Heart left ventricle (tissue), 16 donors: ENCODE measurements around the gene MAML1. TPM values are rescaled to one million over a fixed set of nuclear protein-coding genes. Genes with fewer than 3 reads are reported as not detected.

Source experiments
- ATAC-seq, 4 donors: fragments of 200-7000 bp; cut with Tn5 transposase; one replicate each; pipeline ENCODE4 v1.9.1; 2020 to 2022; ENCODE audit warnings: moderate library complexity in 4 of 4, mild to moderate bottlenecking in 3 of 4, moderate number of reproducible peaks in 1 of 4
- DNase-seq, 5 donors: peaks; one replicate each; pipeline ENCODE4 v3.0.0-alpha.2; 2020
- H3K27ac ChIP-seq, 12 donors: fragments of 200-600 bp; sonication (generic) in 4 of 12; one replicate each; pipeline versions ENCODE4 v1.5.0 to v1.8.0; 2016 to 2022; ENCODE audit warnings: mild to moderate bottlenecking in 2 of 12
- H3K27me3 ChIP-seq, 9 donors: fragments of 200-600 bp; sonication (generic) in 2 of 9; one replicate each; pipeline versions ENCODE4 v1.5.1 to v1.8.0; 2016 to 2022; ENCODE audit warnings: mild to moderate bottlenecking in 3 of 9
- H3K36me3 ChIP-seq, 9 donors: fragments of 200-600 bp; sonication (generic) in 2 of 9; one replicate each; pipeline versions ENCODE4 v1.5.0 to v1.8.0; 2018 to 2022; ENCODE audit warnings: mild to moderate bottlenecking in 2 of 9
- H3K4me1 ChIP-seq, 12 donors: fragments of 200-600 bp; sonication (generic) in 4 of 12; one replicate each; pipeline versions ENCODE4 v1.5.0 to v1.8.0; 2016 to 2022; ENCODE audit warnings: mild to moderate bottlenecking in 3 of 12
- H3K4me3 ChIP-seq, 12 donors: fragments of 200-600 bp; sonication (generic) in 4 of 12; one replicate each; pipeline versions ENCODE4 v1.5.0 to v1.8.0; 2017 to 2022; ENCODE audit warnings: mild to moderate bottlenecking in 9 of 12, moderate library complexity in 4 of 12
- H3K9me3 ChIP-seq, 12 donors: fragments of 200-600 bp; sonication (generic) in 4 of 12; one replicate each; pipeline versions ENCODE4 v1.5.0 to v1.8.0; 2016 to 2022; ENCODE audit warnings: mild to moderate bottlenecking in 1 of 12
- POLR2A ChIP-seq, 2 donors: fragments of 450-650 bp; IDR thresholded peaks; one replicate each; pipeline ENCODE4 v1.6.1; 2017; ENCODE audit warnings: antibody characterized with exemption in 2 of 2, mild to moderate bottlenecking in 2 of 2, moderate library complexity in 2 of 2
- WGBS, 4 donors: extraction: QIAGEN DNeasy Blood & Tissue Kit in 2 of 4; methylation state at CpG; one replicate each; pipeline versions ENCODE4 v1.1.5 to v1.1.7; 2013 to 2018; 5-methylcytosine and 5-hydroxymethylcytosine counted together
- intact Hi-C, 10 donors: fragments of 100-400 bp; cut with DNase I; formaldehyde crosslinking; loops; one replicate each; pipeline versions ENCODE4 v1.11.1 to v1.14.2; 2022
- polyA plus RNA-seq, 2 donors: library from polyadenylated mRNA; stranded (reverse); fragments of 200-250 nt; gene quantifications; one replicate each; pipeline ENCODE4 v1.2.3, GENCODE V29; 2013
- total RNA-seq, 9 donors: library from RNA; depleted of rRNA in 2 of 9; stranded (reverse); fragments of >200 nt in 2 of 9; fragmentation: NEBNext Ultra II Directional in 3 of 9; extraction: Animal tissue kit (Norgen Biotek cat#: 25700) in 3 of 9; gene quantifications; one replicate each; pipeline versions ENCODE4 v1.1.0 to v1.2.4, GENCODE V29; 2016 to 2023
- TF ChIP-seq, protein P1 (sequence below), 12 donors: fragments of 200-600 bp; sonication (generic) in 4 of 12; IDR thresholded peaks; one replicate each; pipeline versions ENCODE4 v1.5.0 to v1.8.0; 2018 to 2022; ENCODE audit warnings: antibody characterized with exemption in 12 of 12, mild to moderate bottlenecking in 5 of 12
- donor health status: ischemic (EF 13 %, LVEDD 7.1; RV severe dilation, severe dysfunction).
- donor health status: healthy with polysubstance abuse.
- donor health status: DM: no; HTN: yes; CAD: no.
- donor health status: DM: no; HTN: no; CAD: no.
- donor health status: ischemic (EF 25% LVEDD 6.9; RV normal size, moderate dysfunction).
- donor health status: ischemic (EF 25% LVEDD 5.7; RV mildly dilated, moderate dysfunction).
- donor health status: healthy.
- donor health status: DM: yes; HTN: yes; CAD: no.
- donor health status: ischemic (EF 35%, LVEDD 5.7; RV mildly dilated, moderate dysfunction).
- donor health status: nonischemic (EF 11% LVEDD 7.7; RV severe dilation, severe dysfunction).
- donor health status: DM: yes; HTN: yes; CAD: no.
- donor health status: PGD.
- donor health status: ischemic (EF 29% LVEDD 5.4; RV normal size, mild dysfunction).
- donor health status: nonischemic (EF 23%, LVEDD 6.1; RV moderate dilation, normal function).

The MAML1 gene
- total and polyA plus RNA-seq, 11 donors = 6.9 to 18.0 (median 11.8) TPM

DNA sequence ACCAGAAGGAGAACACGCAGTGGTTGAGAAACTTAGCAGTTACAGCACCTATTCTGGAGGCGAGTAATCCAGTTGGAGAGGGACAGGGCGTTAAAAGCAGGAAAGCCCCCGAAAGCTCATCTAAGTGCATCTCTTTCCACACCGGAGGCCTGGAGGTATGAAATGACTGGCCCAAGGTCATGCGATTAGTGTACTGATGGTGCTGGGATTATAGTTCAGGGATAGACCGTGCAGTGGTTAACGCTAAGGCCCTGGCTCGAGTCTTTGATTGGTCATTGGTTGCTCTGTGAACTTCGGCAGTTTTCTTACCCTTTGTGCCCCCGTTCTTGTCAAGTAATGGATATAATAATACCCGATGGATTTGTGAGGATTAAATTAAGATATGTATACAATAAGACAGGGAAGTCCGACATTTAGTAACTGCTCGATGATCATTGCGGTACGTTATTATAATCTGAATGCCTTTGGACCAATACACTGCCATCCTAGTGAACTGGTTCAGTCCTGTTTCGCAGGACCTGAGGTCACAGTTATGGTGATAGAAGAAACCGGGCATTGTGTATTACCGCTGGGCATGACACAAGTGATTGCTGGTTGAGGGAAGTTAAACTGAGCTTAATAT, 32.9 kb upstream of the MAML1 start:
- Histone ChIP-seq H3K9me3 (no peaks in the 10 kb centered on the region), H3K27ac (peak overlapping the region; percentile 82 to 98 (median 97)), H3K36me3 (peaks cover 0 to 28% (median 6%) of the 10 kb centered on the region in 9 donors), H3K4me3 (peak overlapping the region; percentile 61 to 98 (median 90)), H3K27me3 (no peaks in the 10 kb centered on the region), H3K4me1 (peaks cover 0 to 56% (median 25%) of the 10 kb centered on the region in 12 donors)
- WGBS, 4 donors = 1 to 3% (median 2%) methylated on average over 19 of the region's 19 CpGs
- ATAC-seq = no peak
- intact Hi-C loops = loop anchor here in 4 of 10 donors (2.0 kb wide), 3 partner anchors 21 to 75 kb away; partner anchors contain the start of gene MAML1 (in 2 of the 4)
- no peak for DNase-seq
- TF ChIP-seq, protein P1, sequence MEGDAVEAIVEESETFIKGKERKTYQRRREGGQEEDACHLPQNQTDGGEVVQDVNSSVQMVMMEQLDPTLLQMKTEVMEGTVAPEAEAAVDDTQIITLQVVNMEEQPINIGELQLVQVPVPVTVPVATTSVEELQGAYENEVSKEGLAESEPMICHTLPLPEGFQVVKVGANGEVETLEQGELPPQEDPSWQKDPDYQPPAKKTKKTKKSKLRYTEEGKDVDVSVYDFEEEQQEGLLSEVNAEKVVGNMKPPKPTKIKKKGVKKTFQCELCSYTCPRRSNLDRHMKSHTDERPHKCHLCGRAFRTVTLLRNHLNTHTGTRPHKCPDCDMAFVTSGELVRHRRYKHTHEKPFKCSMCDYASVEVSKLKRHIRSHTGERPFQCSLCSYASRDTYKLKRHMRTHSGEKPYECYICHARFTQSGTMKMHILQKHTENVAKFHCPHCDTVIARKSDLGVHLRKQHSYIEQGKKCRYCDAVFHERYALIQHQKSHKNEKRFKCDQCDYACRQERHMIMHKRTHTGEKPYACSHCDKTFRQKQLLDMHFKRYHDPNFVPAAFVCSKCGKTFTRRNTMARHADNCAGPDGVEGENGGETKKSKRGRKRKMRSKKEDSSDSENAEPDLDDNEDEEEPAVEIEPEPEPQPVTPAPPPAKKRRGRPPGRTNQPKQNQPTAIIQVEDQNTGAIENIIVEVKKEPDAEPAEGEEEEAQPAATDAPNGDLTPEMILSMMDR (IDR thresholded peaks at IDR 0.05) = no peak
- TF ChIP-seq POLR2A (IDR thresholded peaks at IDR 0.05) = no peak

DNA sequence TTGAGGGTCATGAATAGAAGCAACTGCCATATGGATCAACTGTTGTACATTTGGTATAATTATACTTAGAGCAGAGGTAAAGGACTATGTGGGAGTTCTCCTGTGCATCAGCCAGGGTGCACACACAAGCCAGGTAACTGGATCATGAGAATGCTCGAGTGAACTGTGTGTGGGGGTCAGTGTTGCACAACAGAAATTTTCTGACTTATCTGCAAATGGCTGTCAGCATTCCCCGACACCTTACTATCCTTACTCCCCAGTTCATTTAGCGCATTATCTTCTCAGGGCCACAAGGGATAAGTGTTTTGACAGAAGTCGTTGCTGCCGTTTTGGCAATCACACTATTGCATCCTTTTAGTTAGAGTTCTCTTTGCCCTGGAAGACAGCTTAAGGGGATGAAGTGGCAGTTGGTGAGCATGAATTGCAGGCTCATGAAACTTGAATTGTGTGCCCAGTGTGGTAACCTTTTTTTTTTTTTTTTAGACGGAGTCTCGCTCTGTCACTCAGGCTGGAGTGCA, 32.2 kb upstream of the MAML1 start:
- Histone ChIP-seq H3K4me1 (peaks cover 0 to 56% (median 25%) of the 10 kb centered on the region in 12 donors), H3K36me3 (peaks cover 0 to 31% (median 14%) of the 10 kb centered on the region in 9 donors), H3K9me3 (no peaks in the 10 kb centered on the region), H3K27me3 (no peaks in the 10 kb centered on the region), H3K27ac (peak overlapping the region in 9 of 12 donors; percentile 89 to 98 (median 97)), H3K4me3 (peak overlapping the region in 10 of 12 donors; percentile 78 to 98 (median 90))
- no peak for DNase-seq
- intact Hi-C loops = no loop called here
- ATAC-seq = no peak
- no peak for TF ChIP-seq POLR2A (IDR thresholded peaks at IDR 0.05)
- TF ChIP-seq, protein P1 (IDR thresholded peaks at IDR 0.05) = no peak
- WGBS, 4 donors = 26 to 34% (median 29%) methylated on average over 7 of the region's 7 CpGs

DNA sequence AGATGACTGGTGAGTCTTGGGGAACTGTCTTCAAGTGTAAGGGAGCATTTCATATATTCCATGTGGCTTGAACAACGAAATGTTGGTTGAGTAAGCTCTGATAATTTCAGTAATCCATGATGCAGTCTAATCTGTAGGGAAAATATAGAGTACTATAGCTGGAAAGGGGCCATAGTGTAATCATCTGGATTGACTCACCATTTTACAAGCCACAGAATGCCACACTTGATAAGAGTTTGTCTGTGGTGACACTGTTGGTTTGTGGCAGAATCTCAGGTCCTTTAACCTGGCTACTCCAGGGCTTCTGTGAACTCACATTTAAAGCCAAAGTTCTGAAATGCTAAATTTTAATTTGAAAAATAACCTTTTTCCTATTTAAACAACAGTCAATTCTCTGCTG, 16.3 kb upstream of the MAML1 start:
- ATAC-seq = no peak
- WGBS, 4 donors = 61 to 89% (median 76%) methylated on average over 1 of the region's 1 CpG
- H3K4me3 ChIP-seq = no peak overlapping the region
- H3K36me3 ChIP-seq = peaks cover 0 to 99% (median 96%) of the 10 kb centered on the region in 9 donors
- no peaks in the 10 kb centered on the region for H3K4me1 ChIP-seq
- TF ChIP-seq, protein P1 (IDR thresholded peaks at IDR 0.05) = no peak
- TF ChIP-seq POLR2A (IDR thresholded peaks at IDR 0.05) = no peak
- no peaks in the 10 kb centered on the region for H3K27me3 ChIP-seq
- H3K27ac ChIP-seq = no peak overlapping the region
- DNase-seq = no peak
- no peaks in the 10 kb centered on the region for H3K9me3 ChIP-seq
- intact Hi-C loops = no loop called here

DNA sequence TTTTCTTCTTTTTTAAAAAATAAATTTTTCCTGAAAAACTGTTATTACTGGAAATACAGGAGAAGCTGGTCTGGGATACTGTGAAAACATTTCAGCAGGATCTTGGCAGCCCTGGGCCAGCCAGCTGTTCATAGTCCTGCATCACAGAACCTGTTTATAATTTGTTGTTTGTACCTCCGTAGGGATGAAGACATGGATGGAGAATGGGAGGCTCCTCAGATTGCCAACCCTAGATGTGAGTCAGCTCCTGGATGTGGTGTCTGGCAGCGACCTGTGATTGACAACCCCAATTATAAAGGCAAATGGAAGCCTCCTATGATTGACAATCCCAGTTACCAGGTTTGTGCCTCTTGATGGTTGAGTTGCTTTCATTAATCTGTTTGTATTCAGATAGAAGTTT, 12.4 kb upstream of the MAML1 start:
- intact Hi-C loops = no loop called here
- H3K4me1 ChIP-seq = peaks cover 0 to 9% (median 0%) of the 10 kb centered on the region in 12 donors
- no peaks in the 10 kb centered on the region for H3K9me3 ChIP-seq
- H3K27ac ChIP-seq = no peak overlapping the region
- no peak for TF ChIP-seq POLR2A (IDR thresholded peaks at IDR 0.05)
- TF ChIP-seq, protein P1 (IDR thresholded peaks at IDR 0.05) = no peak
- peaks cover 0 to 100% (median 98%) of the 10 kb centered on the region in 9 donors for H3K36me3 ChIP-seq
- H3K4me3 ChIP-seq = no peak overlapping the region
- no peak for DNase-seq
- WGBS, 4 donors = 80 to 96% (median 90%) methylated on average over 2 of the region's 2 CpGs
- ATAC-seq = no peak
- H3K27me3 ChIP-seq = no peaks in the 10 kb centered on the region
